H1 (cell line): Measurements from ENCODE around the gene ITIH6. TPM values are rescaled to one million over a fixed set of nuclear protein-coding genes. Genes with fewer than 3 reads are reported as not detected.

Source experiments
- CTCF ChIA-PET: fragments of 300-600 bp; sonication (Branson Sonifier 250); formaldehyde crosslinking; loops from one replicate; lab custom pipeline; 2021; ENCODE audit not compliant: partially characterized antibody; lab: Charles Lee
- POLR2A ChIA-PET: fragments of 300-600 bp; sonication (Branson Sonifier 250); formaldehyde crosslinking; loops from one replicate; lab custom pipeline; 2021; ENCODE audit warnings: inconsistent platforms; ENCODE audit not compliant: partially characterized antibody; lab: Charles Lee
- DNase-seq, 2 experiments: peaks; one replicate each; pipeline versions ENCODE4 v3.0.0 to v3.0.0-alpha.2; 2010 to 2022; ENCODE audit warnings: low spot score in 2 of 2, low read depth in 1 of 2, mixed read lengths in 1 of 2
- FAIRE-seq: peaks from 2 replicates; lab custom pipeline; 2011; peaks lifted over from hg19 to GRCh38; lab: Jason Lieb, UNC
- H2AFZ ChIP-seq: 2 replicates; pipeline ENCODE4 v1.8.1; 2012; ENCODE audit warnings: low read length, inconsistent platforms
- H2AK5ac ChIP-seq: 2 replicates; pipeline ENCODE4 v1.6.1; 2013; ENCODE audit warnings: low read depth, low read length
- H2BK120ac ChIP-seq: replicated peaks from 2 replicates; pipeline ENCODE3; 2013; ENCODE audit warnings: low read depth, low read length, inconsistent platforms
- H2BK12ac ChIP-seq: 2 replicates; pipeline ENCODE4 v1.6.1; 2013; ENCODE audit warnings: low read depth, low read length
- H2BK15ac ChIP-seq: 2 replicates; pipeline ENCODE4 v1.6.1; 2013; ENCODE audit warnings: low read length
- H2BK20ac ChIP-seq: 2 replicates; pipeline ENCODE4 v1.6.1; 2013; ENCODE audit warnings: low read length
- H2BK5ac ChIP-seq: 2 replicates; pipeline ENCODE4 v1.6.1; 2013; ENCODE audit warnings: low read depth, low read length
- H3K14ac ChIP-seq: 2 replicates; pipeline ENCODE4 v1.6.1; 2013; ENCODE audit warnings: inconsistent platforms; ENCODE audit not compliant: insufficient read length
- H3K18ac ChIP-seq: 2 replicates; pipeline ENCODE4 v1.6.1; 2013; ENCODE audit warnings: low read length; ENCODE audit errors: extremely low read depth
- H3K23ac ChIP-seq: 2 replicates; pipeline ENCODE4 v1.6.1; 2013; ENCODE audit warnings: inconsistent platforms; ENCODE audit not compliant: insufficient read length
- H3K23me2 ChIP-seq: 2 replicates; pipeline ENCODE4 v1.6.1; 2013; ENCODE audit warnings: low read depth, low read length
- H3K27ac ChIP-seq: 2 replicates; pipeline ENCODE4 v1.6.1; 2011; ENCODE audit warnings: low read depth, low read length, inconsistent platforms
- H3K27me3 ChIP-seq, 4 experiments: replicated peaks in 1 of 4; 1 replicate in 1 of 4; 2 replicates in 3 of 4; pipeline versions ENCODE4 v1.6.1 to v1.8.1; 2011 to 2013; ENCODE audit warnings: low read length in 3 of 4, mild to moderate bottlenecking in 3 of 4, inconsistent platforms in 2 of 4, mixed read lengths in 2 of 4, moderate library complexity in 1 of 4; ENCODE audit not compliant: control insufficient read depth in 3 of 4, insufficient read depth in 3 of 4; ENCODE audit errors: extremely low read depth in 1 of 4
- H3K36me3 ChIP-seq, 4 experiments: 2 replicates each; pipeline versions ENCODE4 v1.6.1 to v1.8.1; 2011 to 2013; ENCODE audit warnings: mild to moderate bottlenecking in 4 of 4, low read length in 3 of 4, moderate library complexity in 2 of 4, control low read depth in 1 of 4, inconsistent platforms in 1 of 4; ENCODE audit not compliant: insufficient read depth in 4 of 4, control insufficient read depth in 2 of 4
- H3K4ac ChIP-seq: replicated peaks from 2 replicates; pipeline ENCODE3; 2013; ENCODE audit warnings: low read length, low read depth, mixed read lengths, inconsistent platforms; ENCODE audit not compliant: insufficient read length
- H3K4me1 ChIP-seq, 4 experiments: replicated peaks in 1 of 4; 1 replicate in 1 of 4; 2 replicates in 3 of 4; pipeline versions ENCODE4 v1.6.1 to v1.8.1; 2011 to 2013; ENCODE audit warnings: low read length in 3 of 4, inconsistent platforms in 2 of 4, mixed read lengths in 1 of 4; ENCODE audit not compliant: insufficient read depth in 4 of 4, control insufficient read depth in 3 of 4
- H3K4me2 ChIP-seq, 2 experiments: 2 replicates each; pipeline versions ENCODE4 v1.6.1 to v1.8.1; 2011 to 2013; ENCODE audit warnings: low read depth in 2 of 2, low read length in 2 of 2, control low read depth in 1 of 2, inconsistent platforms in 1 of 2, mild to moderate bottlenecking in 1 of 2; ENCODE audit not compliant: insufficient read depth in 1 of 2
- H3K4me3 ChIP-seq, 4 experiments: fragments of 200-600, 300-600 bp in 1 of 4; sonication (generic), shearing (Covaris generic), sonication (Bioruptor Twin) in 1 of 4; 2 replicates each; pipeline versions ENCODE4 v1.5.1 to v1.8.1; 2011 to 2016; ENCODE audit warnings: low read length in 4 of 4, low read depth in 3 of 4, control low read depth in 2 of 4, inconsistent platforms in 2 of 4, mild to moderate bottlenecking in 2 of 4, mixed read lengths in 1 of 4, moderate library complexity in 1 of 4; ENCODE audit not compliant: insufficient read depth in 2 of 4; ENCODE audit errors: extremely low read depth in 1 of 4
- H3K56ac ChIP-seq: replicated peaks from 2 replicates; pipeline ENCODE3; 2013; ENCODE audit warnings: low read depth, mild to moderate bottlenecking, mixed read lengths, low read length, inconsistent platforms; ENCODE audit not compliant: insufficient read length
- H3K79me1 ChIP-seq: 2 replicates; pipeline ENCODE4 v1.6.1; 2013; ENCODE audit warnings: low read depth, low read length, control low read depth
- H3K79me2 ChIP-seq, 2 experiments: 2 replicates each; pipeline versions ENCODE4 v1.6.1 to v1.8.1; 2012 to 2013; ENCODE audit warnings: low read length in 2 of 2, mild to moderate bottlenecking in 2 of 2, inconsistent platforms in 1 of 2; ENCODE audit not compliant: insufficient read depth in 2 of 2, control insufficient read depth in 1 of 2
- H3K9ac ChIP-seq, 4 experiments: replicated peaks in 1 of 4; 1 replicate in 1 of 4; 2 replicates in 3 of 4; pipeline versions ENCODE4 v1.6.1 to v1.8.1; 2011 to 2013; ENCODE audit warnings: low read depth in 3 of 4, low read length in 3 of 4, control low read depth in 2 of 4, mild to moderate bottlenecking in 2 of 4, moderate library complexity in 2 of 4, inconsistent platforms in 1 of 4; ENCODE audit errors: extremely low read depth in 1 of 4
- H3K9me3 ChIP-seq, 2 experiments: 2 replicates each; pipeline versions ENCODE4 v1.6.1 to v1.8.1; 2012 to 2013; ENCODE audit warnings: mild to moderate bottlenecking in 2 of 2, moderate library complexity in 2 of 2, control low read depth in 1 of 2, inconsistent platforms in 1 of 2, low read depth in 1 of 2, low read length in 1 of 2, mixed read lengths in 1 of 2; ENCODE audit not compliant: insufficient read depth in 2 of 2
- H4K20me1 ChIP-seq, 2 experiments: replicated peaks in 1 of 2; 2 replicates each; pipeline versions ENCODE3 to v1.8.1; 2011 to 2013; ENCODE audit warnings: inconsistent platforms in 2 of 2, low read length in 2 of 2, mild to moderate bottlenecking in 1 of 2; ENCODE audit not compliant: insufficient read depth in 2 of 2, control insufficient read depth in 1 of 2
- H4K5ac ChIP-seq: 2 replicates; pipeline ENCODE4 v1.6.1; 2013; ENCODE audit warnings: low read length, low read depth, mixed read lengths, inconsistent platforms; ENCODE audit not compliant: insufficient read length
- H4K8ac ChIP-seq: 2 replicates; pipeline ENCODE4 v1.8.0; 2013; ENCODE audit warnings: mild to moderate bottlenecking, moderate library complexity, low read length, inconsistent platforms; ENCODE audit not compliant: insufficient read depth; ENCODE audit errors: extremely low read depth
- H4K91ac ChIP-seq: replicated peaks from 2 replicates; pipeline ENCODE3; 2013; ENCODE audit warnings: low read length, mixed read lengths, inconsistent platforms; ENCODE audit not compliant: insufficient read length
- BCL11A ChIP-seq, 2 experiments: IDR thresholded peaks; one replicate each; pipeline ENCODE4 v1.6.1; 2011; ENCODE audit warnings: low read depth in 2 of 2, low read length in 2 of 2, mild to moderate bottlenecking in 2 of 2
- CEBPB ChIP-seq: IDR thresholded peaks from 2 replicates; pipeline ENCODE4 v1.6.1; 2012; ENCODE audit warnings: low read depth, low read length
- CTBP2 ChIP-seq: IDR thresholded peaks from 2 replicates; pipeline ENCODE4 v1.7.0; 2011; ENCODE audit warnings: borderline replicate concordance, mild to moderate bottlenecking, moderate library complexity, mixed read lengths, low read length; ENCODE audit not compliant: insufficient read depth, insufficient read length
- FOSL1 ChIP-seq: IDR thresholded peaks from 2 replicates; pipeline ENCODE4 v1.6.1; 2011; ENCODE audit warnings: mild to moderate bottlenecking, low read depth, low read length, moderate library complexity; ENCODE audit not compliant: insufficient read depth
- RNF2 ChIP-seq: fragments of 200-900, 300-1000 bp; sonication (generic); IDR thresholded peaks from 2 replicates; pipeline ENCODE4 v1.7.1; 2016; ENCODE audit warnings: borderline replicate concordance, low read depth, mild to moderate bottlenecking, antibody characterized with exemption, low read length; ENCODE audit not compliant: poor library complexity, severe bottlenecking; ENCODE audit errors: missing control alignments
- SAP30 ChIP-seq: fragments of 300-600 bp; sonication (generic); IDR thresholded peaks from 2 replicates; pipeline ENCODE4 v1.7.1; 2012; ENCODE audit warnings: low read length, moderate library complexity, mild to moderate bottlenecking, inconsistent platforms; ENCODE audit not compliant: insufficient read depth, insufficient replicate concordance
- SIX5 ChIP-seq: IDR thresholded peaks from 2 replicates; pipeline ENCODE4 v1.6.1; 2011; ENCODE audit warnings: mild to moderate bottlenecking, low read depth, low read length
- SP2 ChIP-seq: IDR thresholded peaks from 2 replicates; pipeline ENCODE4 v1.6.1; 2012; ENCODE audit warnings: mild to moderate bottlenecking, low read length, inconsistent platforms
- TAF1 ChIP-seq: IDR thresholded peaks from 2 replicates; pipeline ENCODE4 v1.6.1; 2011; ENCODE audit warnings: mild to moderate bottlenecking, low read depth, low read length
- WGBS, 2 experiments: shearing (Covaris generic) in 1 of 2; methylation state at CpG; one replicate each; pipeline versions ENCODE4 v1.1.6 to v1.1.7; 2013 to 2015; ENCODE audit warnings: low lambda C conversion rate in 2 of 2, mixed read lengths in 2 of 2, inconsistent platforms in 1 of 2, low coverage in 1 of 2, missing lambda C conversion rate in 1 of 2; ENCODE audit not compliant: insufficient replicate concordance in 2 of 2, insufficient coverage in 1 of 2, insufficient read length in 1 of 2; ENCODE audit errors: extremely low coverage in 1 of 2, missing lambda C conversion rate in 1 of 2; 5-methylcytosine and 5-hydroxymethylcytosine counted together
- polyA plus RNA-seq, 7 experiments: library from polyadenylated mRNA; depleted of rRNA in 3 of 7; stranded (reverse) in 5 of 7; unstranded in 2 of 7; fragments of >200 nt in 5 of 7; fragments of 200-250 nt in 2 of 7; gene quantifications; 1 replicate in 5 of 7; 2 replicates in 1 of 7; 4 replicates in 1 of 7; pipeline versions ENCODE4 v1.2.1 to v1.2.3, GENCODE V29; 2011 to 2013; ENCODE audit warnings: missing spikeins in 2 of 7, mixed read lengths in 2 of 7
- total RNA-seq: library from RNA; stranded (reverse); fragmentation: NEBNext Ultra II Directional; extraction: Animal tissue kit (Norgen Biotek cat#: 25700); gene quantifications from 2 replicates; pipeline ENCODE4 v1.2.1, GENCODE V29; 2021

ITIH6 gene
- total and polyA plus RNA-seq, 2 of the 8 experiments (the other 6 are each of a cell fraction or from before 2014, with no cell fraction given), result 0.02 TPM; not detected in 1

DNA sequence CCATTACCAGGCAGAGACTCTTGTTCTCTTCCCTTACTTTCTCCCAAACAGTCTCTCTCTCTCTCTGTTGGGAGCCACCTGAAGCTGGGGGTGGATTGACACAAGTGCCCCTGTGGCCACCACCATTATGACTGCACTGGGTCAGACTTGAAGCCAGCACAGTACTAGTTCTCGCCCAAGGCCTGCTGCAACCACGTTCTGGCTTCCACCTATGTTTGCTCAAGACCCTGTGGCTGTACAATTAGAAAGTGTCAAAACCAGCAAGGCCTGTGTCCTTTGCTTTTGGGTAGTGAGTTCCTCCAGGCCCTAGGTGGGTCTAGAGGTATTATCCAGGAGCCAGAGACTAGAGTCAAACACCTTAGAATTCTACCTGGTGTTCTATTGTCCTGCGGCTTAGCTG, 40.5 kb upstream of the ITIH6 start:
- no peak overlapping the region for H2AK5ac ChIP-seq
- peaks cover 0 to 2% (median 0%) of the 10 kb centered on the region in 4 experiments; a peak in 2 of 7 replicates for H3K4me1 ChIP-seq
- no peak overlapping the region for H2BK20ac ChIP-seq
- H3K56ac ChIP-seq, result no peak overlapping the region
- no peak for DNase-seq
- H2BK15ac ChIP-seq, result no peak overlapping the region
- H2AFZ ChIP-seq, result peak overlapping the region; percentile 22; the same call in 1 of the 2 replicates
- no peaks in the 10 kb centered on the region for H3K23me2 ChIP-seq
- H3K23ac ChIP-seq, result no peak overlapping the region
- no peaks in the 10 kb centered on the region for H3K79me1 ChIP-seq
- ChIA-PET CTCF (no interaction called here), POLR2A (no interaction called here)
- H4K8ac ChIP-seq, result no peak overlapping the region; the same call in 1 of the 2 replicates
- H3K79me2 ChIP-seq, result no peaks in the 10 kb centered on the region
- no peak overlapping the region for H3K27ac ChIP-seq
- no peak for FAIRE-seq
- no peak overlapping the region for H4K5ac ChIP-seq
- H4K20me1 ChIP-seq, result no peaks in the 10 kb centered on the region
- H3K36me3 ChIP-seq, result no peaks in the 10 kb centered on the region
- no peak overlapping the region for H3K4me2 ChIP-seq
- no peak overlapping the region for H2BK120ac ChIP-seq
- H2BK5ac ChIP-seq, result no peak overlapping the region
- H3K18ac ChIP-seq, result no peak overlapping the region
- 89% methylated on average over 1 of the region's 3 CpGs; no CpG with 5 or more reads in 1 of the 2 experiments for WGBS, 2 experiments
- H4K91ac ChIP-seq, result no peak overlapping the region
- H3K4me3 ChIP-seq, result no peak overlapping the region
- H3K9ac ChIP-seq, result no peak overlapping the region
- no peaks in the 10 kb centered on the region for H3K27me3 ChIP-seq
- H3K9me3 ChIP-seq, result no peaks in the 10 kb centered on the region
- H2BK12ac ChIP-seq, result no peak overlapping the region
- no peak overlapping the region for H3K14ac ChIP-seq
- H3K4ac ChIP-seq, result no peak overlapping the region
- TF ChIP-seq FOSL1 (no peak), CTBP2 (no peak), TAF1 (no peak), SP2 (no peak), RNF2 (no peak), CEBPB (no peak), BCL11A (IDR thresholded peaks at IDR 0.05; ENCODE audit: low read depth in 2 of 2, low read length in 2 of 2) (no peak), SAP30 (no peak), SIX5 (no peak)
